K562 (cell line): ENCODE data around the gene EEF1AKMT4. TPM values are rescaled to one million over a fixed set of nuclear protein-coding genes. Genes with fewer than 3 reads are reported as not detected.

Source experiments
- ARID3B ChIP-seq: fragments of 250-450 bp; sonication (Bioruptor Pico); IDR thresholded peaks from 2 replicates; pipeline ENCODE4 v1.4.0; 2020; ENCODE audit warnings: borderline replicate concordance
- DIDO1 ChIP-seq: fragments of 450-650 bp; IDR thresholded peaks from 2 replicates; pipeline ENCODE4 v1.6.1; 2016; ENCODE audit warnings: low read depth, missing biosample characterization, missing genetic modification characterization
- ERF ChIP-seq: fragments of 450-650 bp; formaldehyde crosslinking; IDR thresholded peaks from 2 replicates; pipeline ENCODE4 v1.4.0; 2020; ENCODE audit warnings: mild to moderate bottlenecking, mixed read lengths
- JUN ChIP-seq, 2 experiments: sonication (generic) in 1 of 2; formaldehyde crosslinking in 1 of 2; IDR thresholded peaks; 2 replicates each; pipeline versions ENCODE4 v1.6.1 to v1.8.0; 2012 to 2022; ENCODE audit warnings: borderline replicate concordance in 2 of 2, mild to moderate bottlenecking in 2 of 2, improper control_type of control experiment in 1 of 2, low read depth in 1 of 2, low read length in 1 of 2, missing genetic modification reagents in 1 of 2
- KDM4B ChIP-seq, 2 experiments: fragments of 450-650 bp in 1 of 2; sonication (generic) in 1 of 2; IDR thresholded peaks; 2 replicates each; pipeline ENCODE4 v1.6.1; 2016 to 2017; ENCODE audit warnings: borderline replicate concordance in 2 of 2, antibody characterized with exemption in 1 of 2, low read depth in 1 of 2, mild to moderate bottlenecking in 1 of 2
- NFATC3 ChIP-seq: fragments of 450-650 bp; IDR thresholded peaks from 2 replicates; pipeline ENCODE4 v1.6.1; 2017; ENCODE audit warnings: mild to moderate bottlenecking
- RBM39 ChIP-seq: fragments of 200-400 bp; formaldehyde crosslinking; optimal IDR thresholded peaks from 2 replicates; pipeline ENCODE3; 2018; ENCODE audit warnings: low read depth, low read length
- RCOR1 ChIP-seq, 2 experiments: IDR thresholded peaks; 2 replicates each; pipeline ENCODE4 v1.6.1; 2012; ENCODE audit warnings: low read depth in 2 of 2, low read length in 2 of 2, borderline replicate concordance in 1 of 2, improper control_type of control experiment in 1 of 2
- TRIM25 ChIP-seq: fragments of 450-650 bp; IDR thresholded peaks from 2 replicates; pipeline ENCODE4 v1.7.0; 2016; ENCODE audit warnings: borderline replicate concordance
- ZFP1 ChIP-seq: fragments of 450-650 bp; formaldehyde crosslinking; IDR thresholded peaks from 2 replicates; pipeline ENCODE4 v1.4.0; 2020; ENCODE audit warnings: mild to moderate bottlenecking, mixed read lengths
- ZNF121 ChIP-seq: sonication (generic); formaldehyde crosslinking; conservative IDR thresholded peaks from 2 replicates; pipeline ENCODE4 v1.8.0; 2022; ENCODE audit warnings: missing genetic modification reagents
- ZNF324 ChIP-seq: fragments of 250-450 bp; sonication (Bioruptor Pico); IDR thresholded peaks from 2 replicates; pipeline ENCODE4 v1.4.0; 2020; ENCODE audit warnings: mild to moderate bottlenecking
- polyA plus RNA-seq, 8 experiments: library from polyadenylated mRNA; depleted of rRNA in 4 of 8; stranded (reverse) in 5 of 8; unstranded in 3 of 8; fragments of >200 nt; fragmentation: Nextera tagmentation in 2 of 8; fragmentation: Illumina TruSeq in 1 of 8; extraction: Ambion mirVana in 2 of 8; extraction: Trizol in 1 of 8; gene quantifications; 2 replicates each; pipeline versions ENCODE4 v1.2.1 to v1.2.3, GENCODE V29; 2011 to 2014; ENCODE audit warnings: inconsistent platforms in 1 of 8, missing spikeins in 1 of 8
- total RNA-seq, 7 experiments: library from RNA; depleted of rRNA in 6 of 7; stranded (reverse); fragments of >200 nt in 6 of 7; fragmentation: Illumina TruSeq in 2 of 7; extraction: Trizol in 2 of 7; gene quantifications; 2 replicates each; pipeline versions ENCODE4 v1.2.1 to v1.2.3, GENCODE V29; 2011 to 2021; ENCODE audit warnings: low replicate concordance in 1 of 7
- TF ChIP-seq, protein P1 (sequence below): fragments of 450-650 bp; IDR thresholded peaks from 2 replicates; pipeline ENCODE4 v1.6.1; 2016; ENCODE audit warnings: low read depth
- TF ChIP-seq, protein P2 (sequence below): sonication (generic); formaldehyde crosslinking; IDR thresholded peaks from 2 replicates; pipeline ENCODE4 v1.8.0; 2022; ENCODE audit warnings: mild to moderate bottlenecking, missing genetic modification reagents

EEF1AKMT4 gene
- total and polyA plus RNA-seq, 9 of the 15 experiments (the other 6 are each of a cell fraction or from before 2014, with no cell fraction given) = 10.3 to 49.4 (median 18.9) TPM

GRCh38 chr3:184249412-184250166 lies at the start of gene EEF1AKMT4 (continued):
- TF ChIP-seq ARID3B = no peak
- TF ChIP-seq ZFP1 = no peak
- TF ChIP-seq ZNF324 = no peak
- TF ChIP-seq ERF (CRISPR knock-in tag) = no peak
- TF ChIP-seq NFATC3 = no peak
- TF ChIP-seq, protein P1, sequence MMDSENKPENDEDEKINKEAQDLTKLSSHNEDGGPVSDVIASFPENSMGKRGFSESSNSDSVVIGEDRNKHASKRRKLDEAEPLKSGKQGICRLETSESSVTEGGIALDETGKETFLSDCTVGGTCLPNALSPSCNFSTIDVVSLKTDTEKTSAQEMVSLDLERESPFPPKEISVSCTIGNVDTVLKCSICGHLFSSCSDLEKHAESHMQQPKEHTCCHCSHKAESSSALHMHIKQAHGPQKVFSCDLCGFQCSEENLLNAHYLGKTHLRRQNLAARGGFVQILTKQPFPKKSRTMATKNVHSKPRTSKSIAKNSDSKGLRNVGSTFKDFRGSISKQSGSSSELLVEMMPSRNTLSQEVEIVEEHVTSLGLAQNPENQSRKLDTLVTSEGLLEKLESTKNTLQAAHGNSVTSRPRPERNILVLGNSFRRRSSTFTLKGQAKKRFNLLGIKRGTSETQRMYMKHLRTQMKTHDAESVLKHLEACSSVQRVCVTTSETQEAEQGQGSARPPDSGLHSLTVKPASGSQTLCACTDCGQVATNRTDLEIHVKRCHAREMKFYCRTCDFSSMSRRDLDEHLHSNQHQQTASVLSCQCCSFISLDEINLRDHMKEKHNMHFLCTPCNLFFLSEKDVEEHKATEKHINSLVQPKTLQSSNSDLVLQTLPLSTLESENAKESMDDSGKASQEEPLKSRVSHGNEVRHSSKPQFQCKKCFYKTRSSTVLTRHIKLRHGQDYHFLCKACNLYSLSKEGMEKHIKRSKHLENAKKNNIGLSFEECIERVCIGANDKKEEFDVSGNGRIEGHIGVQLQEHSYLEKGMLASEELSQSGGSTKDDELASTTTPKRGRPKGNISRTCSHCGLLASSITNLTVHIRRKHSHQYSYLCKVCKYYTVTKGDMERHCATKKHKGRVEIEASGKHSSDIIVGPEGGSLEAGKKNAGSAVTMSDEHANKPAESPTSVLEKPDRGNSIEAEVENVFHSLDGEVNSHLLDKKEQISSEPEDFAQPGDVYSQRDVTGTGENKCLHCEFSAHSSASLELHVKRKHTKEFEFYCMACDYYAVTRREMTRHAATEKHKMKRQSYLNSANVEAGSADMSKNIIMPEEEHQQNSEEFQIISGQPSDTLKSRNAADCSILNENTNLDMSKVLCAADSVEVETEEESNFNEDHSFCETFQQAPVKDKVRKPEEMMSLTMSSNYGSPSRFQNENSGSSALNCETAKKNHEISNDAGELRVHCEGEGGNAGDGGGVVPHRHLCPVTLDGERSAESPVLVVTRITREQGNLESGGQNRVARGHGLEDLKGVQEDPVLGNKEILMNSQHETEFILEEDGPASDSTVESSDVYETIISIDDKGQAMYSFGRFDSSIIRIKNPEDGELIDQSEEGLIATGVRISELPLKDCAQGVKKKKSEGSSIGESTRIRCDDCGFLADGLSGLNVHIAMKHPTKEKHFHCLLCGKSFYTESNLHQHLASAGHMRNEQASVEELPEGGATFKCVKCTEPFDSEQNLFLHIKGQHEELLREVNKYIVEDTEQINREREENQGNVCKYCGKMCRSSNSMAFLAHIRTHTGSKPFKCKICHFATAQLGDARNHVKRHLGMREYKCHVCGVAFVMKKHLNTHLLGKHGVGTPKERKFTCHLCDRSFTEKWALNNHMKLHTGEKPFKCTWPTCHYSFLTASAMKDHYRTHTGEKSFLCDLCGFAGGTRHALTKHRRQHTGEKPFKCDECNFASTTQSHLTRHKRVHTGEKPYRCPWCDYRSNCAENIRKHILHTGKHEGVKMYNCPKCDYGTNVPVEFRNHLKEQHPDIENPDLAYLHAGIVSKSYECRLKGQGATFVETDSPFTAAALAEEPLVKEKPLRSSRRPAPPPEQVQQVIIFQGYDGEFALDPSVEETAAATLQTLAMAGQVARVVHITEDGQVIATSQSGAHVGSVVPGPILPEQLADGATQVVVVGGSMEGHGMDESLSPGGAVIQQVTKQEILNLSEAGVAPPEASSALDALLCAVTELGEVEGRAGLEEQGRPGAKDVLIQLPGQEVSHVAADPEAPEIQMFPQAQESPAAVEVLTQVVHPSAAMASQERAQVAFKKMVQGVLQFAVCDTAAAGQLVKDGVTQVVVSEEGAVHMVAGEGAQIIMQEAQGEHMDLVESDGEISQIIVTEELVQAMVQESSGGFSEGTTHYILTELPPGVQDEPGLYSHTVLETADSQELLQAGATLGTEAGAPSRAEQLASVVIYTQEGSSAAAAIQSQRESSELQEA = no peak
- no peak for TF ChIP-seq RBM39
- TF ChIP-seq, protein P2, sequence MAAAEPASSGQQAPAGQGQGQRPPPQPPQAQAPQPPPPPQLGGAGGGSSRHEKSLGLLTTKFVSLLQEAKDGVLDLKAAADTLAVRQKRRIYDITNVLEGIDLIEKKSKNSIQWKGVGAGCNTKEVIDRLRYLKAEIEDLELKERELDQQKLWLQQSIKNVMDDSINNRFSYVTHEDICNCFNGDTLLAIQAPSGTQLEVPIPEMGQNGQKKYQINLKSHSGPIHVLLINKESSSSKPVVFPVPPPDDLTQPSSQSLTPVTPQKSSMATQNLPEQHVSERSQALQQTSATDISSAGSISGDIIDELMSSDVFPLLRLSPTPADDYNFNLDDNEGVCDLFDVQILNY (CRISPR knock-in tag) = no peak
- no peak; a peak in 1 of 4 replicates for TF ChIP-seq KDM4B (IDR thresholded peaks at IDR 0.05; ENCODE audit: borderline replicate concordance in 2 of 2, low read depth in 1 of 2)
- no peak for TF ChIP-seq RCOR1 (IDR thresholded peaks at IDR 0.05; ENCODE audit: borderline replicate concordance in 1 of 2, low read depth in 2 of 2, low read length in 2 of 2)
- TF ChIP-seq JUN (IDR thresholded peaks at IDR 0.05; ENCODE audit: borderline replicate concordance, low read depth, low read length) = peak; percentile 37; the same call in 1 of the 2 replicates
- no peak for TF ChIP-seq JUN (CRISPR knock-in tag; IDR thresholded peaks at IDR 0.05; ENCODE audit: borderline replicate concordance)
- no peak for TF ChIP-seq TRIM25
- no peak for TF ChIP-seq DIDO1 (tag)
- no peak for TF ChIP-seq ZNF121 (CRISPR knock-in tag)
